ENCODE results near the gene SHROOM3.

DNA sequence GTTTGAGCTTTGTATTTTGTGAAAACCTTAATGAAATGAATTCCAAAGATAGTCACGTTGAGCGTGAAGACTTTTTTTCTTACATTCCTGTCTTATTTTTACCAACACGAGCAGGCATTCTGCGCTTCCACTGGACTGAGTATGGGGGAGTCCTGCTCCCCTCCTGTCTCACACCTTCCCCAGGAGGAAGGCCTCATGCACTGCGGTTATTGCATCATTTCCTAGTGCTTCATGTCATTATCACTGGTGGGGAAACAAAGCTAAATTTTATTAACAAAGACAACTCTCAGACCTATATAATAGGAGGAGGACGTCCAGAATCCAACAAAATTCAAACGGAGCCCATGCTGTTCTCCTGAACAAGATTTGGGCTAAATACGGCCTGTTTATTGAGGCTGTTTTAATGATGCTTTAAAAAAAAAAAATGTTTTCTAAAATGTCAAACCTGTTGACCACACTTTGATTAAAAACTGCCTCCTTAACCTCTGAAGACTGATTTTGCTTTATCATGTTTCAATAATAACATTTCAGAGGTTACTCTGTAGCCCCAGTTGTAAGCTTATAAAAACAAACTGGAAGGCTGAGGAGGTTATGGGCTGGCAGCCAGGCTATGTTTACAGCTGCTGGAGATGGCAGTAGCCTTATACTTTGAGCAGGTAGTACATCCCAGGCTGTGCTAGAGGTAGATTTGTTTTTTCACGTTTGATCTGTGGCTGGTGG, 344.9 kb downstream of the SHROOM3 start:
- no peak for TF ChIP-seq CTCF (IDR thresholded peaks at IDR 0.05)
- no peak for TF ChIP-seq POLR2A (IDR thresholded peaks at IDR 0.05)
- TF ChIP-seq EP300 (IDR thresholded peaks at IDR 0.05): no peak
